Measurements from ENCODE around the gene DUOX2. TPM values are rescaled to one million over a fixed set of nuclear protein-coding genes. Genes with fewer than 3 reads are reported as not detected.

Gene DUOX2
- total RNA-seq, 1 experiment from 2014 or later: 0.44 TPM

GRCh38 chr15:45091576-45091975 lies 22.4 kb downstream of the DUOX2 start:
- BruUV-seq (replicated peaks): no TSS peak
- Histone ChIP-seq H3K9me3 (ENCODE audit: control insufficient read depth in 1 of 2, insufficient read depth in 1 of 2, low read depth in 1 of 2, low read length in 2 of 2) (no peaks in the 10 kb centered on the region), H2AFZ (ENCODE audit: low read depth, low read length, poor library complexity, severe bottlenecking) (no peak overlapping the region), H3K4me3 (replicated peaks in 1 of 2; ENCODE audit: low read depth in 1 of 2, low read length in 2 of 2) (no peak overlapping the region), H3K27ac (ENCODE audit: low read depth, low read length) (no peak overlapping the region), H4K20me1 (ENCODE audit: insufficient read depth) (no peaks in the 10 kb centered on the region), H3K4me1 (ENCODE audit: control insufficient read depth in 1 of 2, insufficient read depth in 2 of 2, low read length in 2 of 2) (peaks cover 0 to 7% of the 10 kb centered on the region in 2 experiments; a peak in 1 of 4 replicates), H3K4me2 (ENCODE audit: low read length) (no peak overlapping the region), H3K9ac (ENCODE audit: low read length) (no peak overlapping the region), H3K79me2 (ENCODE audit: insufficient read depth, low read length) (no peaks in the 10 kb centered on the region), H3K36me3 (ENCODE audit: control insufficient read depth in 1 of 2, insufficient read depth in 2 of 2, low read length in 2 of 2) (no peaks in the 10 kb centered on the region), H3K27me3 (ENCODE audit: insufficient read depth, low read length) (peaks cover 14% of the 10 kb centered on the region; the same call in 1 of the 2 replicates), H3K9me2 (ENCODE audit: insufficient read depth) (no peaks in the 10 kb centered on the region)
- ChIA-PET CTCF (no interaction called here), POLR2A (no interaction called here), RAD21 (ENCODE audit: low non-redundant PET in 1 of 2, low total read pairs in 2 of 2, uncharacterized antibody in 2 of 2, unreplicated experiment in 2 of 2) (no interaction called here)
- TF ChIP-seq SP1 (IDR thresholded peaks at IDR 0.05; ENCODE audit: low read depth) (no peak), ELF1 (IDR thresholded peaks at IDR 0.05; ENCODE audit: borderline replicate concordance, low read depth) (no peak), CBX3 (IDR thresholded peaks at IDR 0.05; ENCODE audit: low read depth) (no peak), REST (IDR thresholded peaks at IDR 0.05; ENCODE audit: low read depth) (no peak), FOSL1 (IDR thresholded peaks at IDR 0.05; ENCODE audit: low read depth) (no peak), ZBTB33 (IDR thresholded peaks at IDR 0.05; ENCODE audit: extremely low read depth, insufficient replicate concordance, low read length) (no peak), JUND (IDR thresholded peaks at IDR 0.05) (no peak), POLR2AphosphoS5 (IDR thresholded peaks at IDR 0.05; ENCODE audit: low read depth, low read length) (no peak)
- intact Hi-C loops (cut with micrococcal nuclease): no loop called here
- DNase-seq (ENCODE audit: low read depth, low spot score): no peak
- no peak for ATAC-seq

All from HCT116 (cell line).